ENCODE results near the gene SSTR1. TPM values are rescaled to one million over a fixed set of nuclear protein-coding genes. Genes with fewer than 3 reads are reported as not detected.

Gene SSTR1
- total RNA-seq, 1 experiment from 2014 or later: not detected

DNA sequence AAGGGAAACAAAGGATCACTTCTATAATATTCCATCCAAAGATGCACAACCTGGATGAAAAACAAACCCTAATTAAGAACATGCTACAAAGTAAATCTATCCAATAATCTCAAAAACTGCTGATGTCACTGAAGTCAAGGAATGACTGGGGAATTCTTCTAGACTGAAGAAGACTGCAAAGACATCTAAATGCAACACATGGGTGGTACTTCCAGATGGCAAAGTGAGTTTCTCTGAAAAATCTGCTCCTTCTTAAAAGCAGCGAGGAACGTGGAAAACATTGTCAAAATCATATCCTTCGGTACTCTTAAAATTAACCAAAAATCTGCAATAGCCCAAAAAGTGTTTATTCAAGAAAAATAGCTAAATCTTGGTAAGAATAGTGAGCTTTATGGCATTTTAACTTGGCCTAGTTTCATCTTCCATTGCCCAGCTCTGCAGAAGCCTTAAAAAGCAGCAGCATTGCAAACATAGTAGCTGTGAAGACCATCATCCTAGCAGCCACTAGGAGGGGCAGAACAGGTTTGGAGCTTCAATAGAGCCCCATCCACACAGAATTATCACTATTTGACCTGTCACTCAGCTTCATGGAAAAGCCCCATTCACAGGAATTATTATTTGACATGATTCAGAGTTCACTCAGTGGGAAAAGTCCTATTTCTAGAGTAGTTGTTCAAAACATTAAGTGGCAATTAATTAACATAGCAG, 40.8 kb downstream of the SSTR1 start:
- no peak; the same call in 1 of the 2 replicates for ATAC-seq
- POLR2A ChIA-PET: no interaction called here

More for the DNA sequence above, 40.8 kb downstream of the SSTR1 start:
- Histone ChIP-seq H3K9me2 (ENCODE audit: insufficient read depth) (no peaks in the 10 kb centered on the region), H3K79me2 (ENCODE audit: insufficient read depth, low read length) (no peaks in the 10 kb centered on the region), H4K20me1 (ENCODE audit: insufficient read depth) (no peaks in the 10 kb centered on the region; the same call in 1 of the 2 replicates), H3K4me1 (ENCODE audit: control insufficient read depth in 1 of 2, insufficient read depth in 2 of 2, low read length in 2 of 2) (no peaks in the 10 kb centered on the region), H3K4me3 (replicated peaks in 1 of 2; ENCODE audit: low read depth in 1 of 2, low read length in 2 of 2) (no peak overlapping the region), H3K4me2 (ENCODE audit: low read length) (no peak overlapping the region), H3K27me3 (ENCODE audit: insufficient read depth, low read length) (no peaks in the 10 kb centered on the region), H3K36me3 (ENCODE audit: control insufficient read depth in 1 of 2, insufficient read depth in 2 of 2, low read length in 2 of 2) (no peaks in the 10 kb centered on the region), H3K9me3 (ENCODE audit: control insufficient read depth in 1 of 2, insufficient read depth in 1 of 2, low read depth in 1 of 2, low read length in 2 of 2) (no peaks in the 10 kb centered on the region), H3K27ac (ENCODE audit: low read depth, low read length) (no peak overlapping the region), H2AFZ (ENCODE audit: low read depth, low read length, poor library complexity, severe bottlenecking) (no peak overlapping the region), H3K9ac (ENCODE audit: low read length) (no peak overlapping the region)
- CTCF ChIA-PET: interaction anchor here (1.1 kb wide), 1 partner anchor 9 kb away, joined by 3 read pairs; no protein-coding TSS in a partner anchor
- RAD21 ChIA-PET (ENCODE audit: low non-redundant PET in 1 of 2, low total read pairs in 2 of 2, uncharacterized antibody in 2 of 2, unreplicated experiment in 2 of 2): no interaction called here
- BruUV-seq (replicated peaks): no TSS peak
- no peak for DNase-seq (ENCODE audit: low read depth, low spot score)
- intact Hi-C loops (cut with micrococcal nuclease): loop anchor here (10.0 kb wide), 1 partner anchor 616 kb away; no protein-coding TSS in a partner anchor
- TF ChIP-seq CTCF (IDR thresholded peaks at IDR 0.05 in 2 of 3, conservative IDR thresholded peaks at IDR 0.05 in 1 of 3; ENCODE audit: borderline replicate concordance in 1 of 3, insufficient read depth in 1 of 3, low read depth in 2 of 3, low read length in 2 of 3) (peak in 2 of 3 experiments; percentile 10 to 15; a peak in 1 of 6 replicates), CEBPB (IDR thresholded peaks at IDR 0.05; ENCODE audit: low read depth) (no peak), CBX3 (IDR thresholded peaks at IDR 0.05; ENCODE audit: low read depth) (no peak)

Data from HCT116 (cell line).